ENCODE results near the gene STX1A. TPM values are rescaled to one million over a fixed set of nuclear protein-coding genes. Genes with fewer than 3 reads are reported as not detected.

The STX1A gene
- total and polyA plus RNA-seq, 2 donors from 2014 or later, result 2.2 to 7.4 TPM

GRCh38 chr7:73649576-73649975 lies 69.9 kb downstream of the STX1A start:
- no peak for TF ChIP-seq CTCF (IDR thresholded peaks at IDR 0.05; ENCODE audit: borderline replicate concordance, extremely low read depth, insufficient read depth)
- H3K27me3 ChIP-seq (ENCODE audit: control insufficient read depth, insufficient read depth, low read length), result peaks cover 2% of the 10 kb centered on the region
- no peak overlapping the region for H3K9ac ChIP-seq (ENCODE audit: low read length in 3 of 3)
- H3K4me3 ChIP-seq (ENCODE audit: low read length in 3 of 3), result no peak overlapping the region
- H3K9me3 ChIP-seq (ENCODE audit: control insufficient read depth in 2 of 3, insufficient read depth in 1 of 3, low read length in 3 of 3), result no peaks in the 10 kb centered on the region
- intact Hi-C loops (cut with DNase I), result no loop called here
- H3K36me3 ChIP-seq (ENCODE audit: control insufficient read depth in 2 of 3, insufficient read depth in 3 of 3, low read length in 3 of 3), result no peaks in the 10 kb centered on the region
- no peak for DNase-seq
- H3K4me1 ChIP-seq (ENCODE audit: control insufficient read depth in 2 of 3, insufficient read depth in 2 of 3, low read depth in 1 of 3, low read length in 3 of 3), result peaks cover 0 to 2% (median 0%) of the 10 kb centered on the region in 3 donors
- no peak overlapping the region for H3K27ac ChIP-seq (ENCODE audit: low read depth in 2 of 2, low read length in 2 of 2)
- FAIRE-seq, result no peak

Small RNA genes within 50 kb of the gene (microRNA-seq; reads per million reads assigned to microRNA genes)
- gene MIR4284, result not detected

Other genes with a start within 250 kb of the STX1A start
- 52.0 TPM for gene BAZ1B, start 197.4 kb downstream of the STX1A start, total RNA-seq
- gene BAZ1B, start 197.4 kb downstream of the STX1A start, polyA plus RNA-seq (ENCODE audit: insufficient read depth, low read depth, low replicate concordance), result 10.4 TPM
- gene BCL7B, start 162.0 kb downstream of the STX1A start, total RNA-seq, result 55.4 TPM
- 67.3 TPM for gene BCL7B, start 162.0 kb downstream of the STX1A start, polyA plus RNA-seq (ENCODE audit: insufficient read depth, low read depth, low replicate concordance)
- gene TBL2, start 141.1 kb downstream of the STX1A start, total RNA-seq, result 33.6 TPM
- 18.8 TPM for gene TBL2, start 141.1 kb downstream of the STX1A start, polyA plus RNA-seq (ENCODE audit: insufficient read depth, low read depth, low replicate concordance)
- 26.2 TPM for gene MLXIPL, start 95.1 kb downstream of the STX1A start, total RNA-seq
- 27.9 TPM for gene MLXIPL, start 95.1 kb downstream of the STX1A start, polyA plus RNA-seq (ENCODE audit: insufficient read depth, low read depth, low replicate concordance)
- 13.2 TPM for gene VPS37D, start 51.8 kb downstream of the STX1A start, total RNA-seq
- 19.3 TPM for gene VPS37D, start 51.8 kb downstream of the STX1A start, polyA plus RNA-seq (ENCODE audit: insufficient read depth, low read depth, low replicate concordance)
- gene DNAJC30, start 36.2 kb downstream of the STX1A start, total RNA-seq, result 15.0 TPM
- 28.6 TPM for gene DNAJC30, start 36.2 kb downstream of the STX1A start, polyA plus RNA-seq (ENCODE audit: insufficient read depth, low read depth, low replicate concordance)
- 61.0 TPM for gene BUD23, start 36.1 kb downstream of the STX1A start, total RNA-seq
- gene BUD23, start 36.1 kb downstream of the STX1A start, polyA plus RNA-seq (ENCODE audit: insufficient read depth, low read depth, low replicate concordance), result 92.7 TPM
- gene ABHD11, start 19.1 kb upstream of the STX1A start, total RNA-seq, result 95.7 TPM
- 55.3 TPM for gene ABHD11, start 19.1 kb upstream of the STX1A start, polyA plus RNA-seq (ENCODE audit: insufficient read depth, low read depth, low replicate concordance)
- 180 TPM for gene CLDN3, start 50.6 kb upstream of the STX1A start, total RNA-seq
- 76.5 TPM for gene CLDN3, start 50.6 kb upstream of the STX1A start, polyA plus RNA-seq (ENCODE audit: insufficient read depth, low read depth, low replicate concordance)
- 342 TPM for gene CLDN4, start 111.3 kb upstream of the STX1A start, total RNA-seq
- gene CLDN4, start 111.3 kb upstream of the STX1A start, polyA plus RNA-seq (ENCODE audit: insufficient read depth, low read depth, low replicate concordance), result 82.6 TPM
- gene METTL27, start 122.8 kb upstream of the STX1A start, total RNA-seq, result 19.3 TPM
- gene METTL27, start 122.8 kb upstream of the STX1A start, polyA plus RNA-seq (ENCODE audit: insufficient read depth, low read depth, low replicate concordance), result 12.9 TPM
- gene TMEM270, start 141.5 kb upstream of the STX1A start, total RNA-seq, result 0.50 TPM
- not detected for gene TMEM270, start 141.5 kb upstream of the STX1A start, polyA plus RNA-seq (ENCODE audit: insufficient read depth, low read depth, low replicate concordance)

Data from kidney (tissue), 14 donors.